SIG-M5 treated with dmso at 0.1 percent for 504 hours (cell line): ENCODE data around the gene TMEM63A.
"Not testable (repeated sequence)": the region's sequence is repeated elsewhere in the genome, so short reads cannot be mapped to it uniquely, and the experiment has no call there.

Experiments used
- DNase-seq: peaks from one replicate; lab custom pipeline; 2025; ENCODE audit not compliant: unreplicated experiment; lab: John Stamatoyannopoulos, UW

The TMEM63A gene

DNA sequence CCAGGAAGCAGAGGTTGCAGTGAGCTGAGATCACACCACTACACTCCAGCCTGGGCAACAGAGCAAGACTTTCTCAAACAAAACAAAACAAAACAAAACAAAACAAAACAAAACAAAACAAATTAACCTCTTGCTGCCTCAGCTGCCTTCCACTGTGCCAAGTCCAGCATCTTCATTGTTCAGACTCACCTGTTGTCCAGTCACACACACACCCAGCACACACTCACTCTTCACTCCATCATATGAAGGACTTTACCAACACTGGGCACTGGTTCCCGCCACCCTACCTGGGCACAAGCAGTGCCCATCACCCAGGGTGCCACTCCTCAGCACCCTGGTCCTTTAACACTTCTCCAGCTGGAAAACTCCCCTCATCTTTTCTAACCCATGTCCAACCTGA lies 27.3 kb upstream of the TMEM63A start:
- DNase-seq: no peak

DNA sequence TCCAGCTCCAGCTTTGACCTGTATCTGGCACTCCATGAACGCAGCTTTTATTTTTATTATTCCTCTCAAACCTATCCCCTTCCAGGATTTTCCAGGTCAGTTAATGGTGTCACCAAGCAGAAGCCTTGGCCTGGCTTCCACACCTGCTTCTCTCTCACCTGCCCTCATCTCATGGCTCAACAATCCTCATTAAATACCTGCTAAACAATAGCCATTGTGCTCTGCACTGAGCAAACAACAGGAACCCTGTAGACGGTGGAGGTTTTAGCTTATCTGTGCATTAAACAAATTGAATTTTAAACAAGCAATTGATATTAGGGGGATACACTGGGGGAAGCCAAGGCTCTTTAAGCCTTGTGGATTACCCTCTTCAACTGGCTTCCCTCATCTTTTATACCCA lies 26.6 kb upstream of the TMEM63A start:
- DNase-seq: no peak

DNA sequence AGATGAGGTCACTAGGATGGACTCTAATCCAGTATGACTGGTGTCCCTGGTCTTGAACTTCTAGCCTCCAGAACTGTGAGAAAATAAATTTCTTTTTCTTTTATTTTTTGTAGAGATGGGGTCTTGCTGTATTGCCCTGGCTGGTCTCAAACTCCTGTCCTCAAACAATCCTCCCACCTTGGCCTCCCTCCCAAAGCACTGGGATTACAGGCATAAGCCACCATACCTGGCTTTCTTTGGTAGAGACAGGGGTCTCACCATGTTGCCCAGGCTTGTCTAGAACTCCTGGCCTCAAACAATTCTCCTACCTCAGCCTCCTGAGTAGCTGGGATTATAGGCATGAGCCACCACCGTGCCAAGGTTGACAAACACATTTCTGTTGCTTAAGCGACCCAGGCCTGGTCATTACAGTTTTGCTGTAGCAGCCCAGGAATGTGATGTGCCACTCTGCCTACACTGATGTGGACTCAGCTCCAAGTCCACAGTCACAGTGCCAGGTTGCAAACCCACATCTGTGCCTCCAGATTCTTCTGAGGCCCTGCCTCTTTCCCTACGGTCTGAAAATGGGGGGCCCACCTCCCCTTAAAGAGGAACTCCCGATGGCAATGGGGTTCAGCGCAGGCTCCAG lies 25.9 kb upstream of the TMEM63A start:
- no peak for DNase-seq

DNA sequence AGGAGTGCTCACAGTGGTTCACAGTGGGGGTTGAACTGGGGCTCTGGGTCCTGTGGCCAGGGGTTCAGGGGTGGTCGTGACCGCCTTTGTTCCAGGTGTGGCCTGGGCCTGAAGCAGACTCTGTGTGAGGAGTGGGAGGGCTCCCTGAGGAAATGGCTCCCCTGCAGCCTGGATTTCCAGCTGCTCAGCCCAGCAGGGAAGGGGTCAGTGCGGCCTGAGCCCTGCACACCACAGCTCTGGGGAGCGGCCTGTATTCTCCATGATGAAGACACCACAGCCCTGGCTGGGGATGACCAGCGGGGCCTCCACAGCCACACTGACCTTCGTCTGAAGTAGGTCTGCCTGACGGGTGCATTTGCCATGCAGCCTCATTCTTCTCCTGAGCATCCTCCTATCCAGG lies 25.2 kb upstream of the TMEM63A start:
- DNase-seq: no peak

DNA sequence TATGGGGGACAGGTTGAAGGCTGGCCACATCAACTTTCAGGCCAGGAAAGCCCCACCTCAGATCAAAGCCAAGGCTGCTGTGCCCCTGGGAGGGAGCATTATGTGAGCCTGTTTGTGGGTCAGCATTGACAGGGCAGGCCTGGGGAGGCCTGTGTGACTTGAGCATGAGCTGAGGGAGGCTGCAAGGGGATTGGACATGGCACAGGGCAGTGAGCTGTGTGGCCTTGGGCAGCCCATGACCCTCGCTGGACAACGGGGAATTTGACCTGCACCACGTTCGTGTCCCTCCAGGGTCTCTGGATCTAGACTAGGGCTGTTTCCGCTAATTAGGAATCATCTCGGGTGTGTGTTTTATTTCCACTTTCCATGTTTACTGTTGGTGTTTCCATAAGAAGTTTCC lies 24.3 kb upstream of the TMEM63A start:
- DNase-seq: no peak

DNA sequence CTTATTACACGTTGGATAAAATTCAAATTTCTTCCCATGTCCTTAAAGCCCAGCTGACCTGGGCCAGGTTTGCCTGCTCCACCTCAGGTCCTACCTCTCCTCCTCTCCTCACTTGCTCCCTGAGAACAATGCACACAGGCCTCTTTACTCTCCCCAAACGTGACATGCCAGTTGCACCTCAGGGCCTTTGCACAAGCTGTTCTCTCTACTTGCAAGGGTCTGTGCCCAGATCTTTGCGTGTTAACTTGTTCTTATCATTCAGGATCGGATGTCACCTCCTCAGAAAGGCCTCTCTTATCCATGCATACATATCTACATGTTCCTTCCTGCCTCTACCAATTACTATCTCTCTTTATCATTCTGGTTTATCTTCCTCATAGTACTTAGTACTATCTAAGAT lies 21.4 kb upstream of the TMEM63A start:
- DNase-seq: no peak

DNA sequence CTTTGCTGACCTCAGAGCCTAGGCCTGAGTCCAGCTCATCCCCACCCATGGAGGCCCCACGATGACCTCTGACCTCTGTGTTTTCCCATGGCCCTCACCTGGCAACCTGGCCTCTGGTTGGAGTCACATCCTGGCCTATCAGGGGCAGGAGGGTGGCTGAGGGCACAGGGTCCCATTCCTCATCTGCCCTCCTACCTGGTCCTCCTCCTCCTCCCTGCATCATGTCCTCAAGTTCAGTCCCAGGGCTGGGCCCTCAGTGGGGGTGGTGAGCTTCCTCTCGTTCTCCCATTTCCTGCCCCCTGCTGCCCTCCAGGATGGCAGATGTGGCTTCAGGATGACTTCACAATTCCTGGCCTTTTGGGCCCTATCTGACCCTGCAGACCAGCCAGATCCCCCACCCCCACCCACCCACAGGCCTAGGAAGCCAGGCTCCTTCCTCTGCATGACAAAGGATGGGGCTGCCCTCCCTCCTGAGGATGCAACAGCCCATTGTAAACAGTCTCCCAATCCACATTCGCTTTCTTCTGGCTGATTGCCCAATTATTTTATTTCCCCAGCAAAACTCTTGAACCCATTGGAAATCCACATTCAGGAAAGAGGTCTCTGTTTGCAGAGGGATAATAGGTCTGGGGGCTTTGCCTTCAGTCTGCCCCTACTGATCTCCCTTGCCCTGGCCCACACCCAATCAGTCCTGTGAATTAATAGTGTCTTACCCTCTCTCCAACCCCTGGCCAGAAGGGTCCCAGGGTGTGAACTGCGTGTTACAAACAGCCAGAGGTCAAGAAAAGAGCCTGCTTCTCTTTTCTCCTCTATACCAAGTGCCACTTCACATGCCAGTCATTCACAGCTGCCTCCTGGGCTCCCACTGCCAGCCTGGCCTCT lies 17.1 kb upstream of the TMEM63A start:
- no peak for DNase-seq

DNA sequence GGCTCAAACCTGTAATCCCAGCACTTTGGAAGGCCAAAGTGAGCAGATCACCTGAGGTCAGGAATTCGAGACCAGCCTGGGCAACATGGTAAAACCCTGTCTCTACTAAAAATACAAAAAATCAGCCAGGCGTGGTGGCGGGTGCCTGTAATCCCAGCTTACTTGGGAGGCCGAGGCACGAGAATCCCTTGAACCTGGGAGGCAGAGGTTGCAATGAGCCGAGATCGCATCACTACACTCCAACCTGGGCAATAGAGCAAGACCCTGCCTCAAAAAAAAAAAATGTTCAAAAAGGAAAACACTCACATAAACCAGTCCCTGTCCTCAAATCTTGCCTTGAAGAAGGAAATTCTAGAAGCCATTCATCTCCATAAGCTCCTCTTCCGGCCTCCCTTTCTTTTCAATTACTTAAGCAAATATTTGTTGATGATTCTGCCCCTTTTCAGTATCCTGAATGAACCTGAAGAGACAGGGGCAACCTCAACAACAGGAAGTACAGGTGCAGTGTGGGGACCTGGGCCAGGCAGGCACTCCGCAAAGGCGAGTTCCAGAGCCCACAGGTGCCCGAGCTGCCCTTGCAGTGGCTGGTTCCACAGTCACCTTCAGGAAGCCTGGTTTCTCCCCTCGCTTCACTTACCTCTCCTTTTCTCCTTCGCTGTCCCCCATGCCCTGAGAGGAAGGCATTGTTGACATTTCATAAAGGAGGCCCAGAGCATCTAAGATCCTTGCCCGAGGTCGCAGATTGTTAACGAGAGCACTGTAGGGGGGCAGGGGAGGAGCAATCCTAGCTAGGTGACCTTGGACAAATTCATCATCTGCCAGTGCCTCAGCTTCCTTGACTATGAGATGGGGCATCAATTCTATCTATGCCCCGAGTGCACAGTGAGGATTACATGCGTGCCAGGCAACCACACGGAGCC lies 15.7 kb upstream of the TMEM63A start:
- no peak for DNase-seq

DNA sequence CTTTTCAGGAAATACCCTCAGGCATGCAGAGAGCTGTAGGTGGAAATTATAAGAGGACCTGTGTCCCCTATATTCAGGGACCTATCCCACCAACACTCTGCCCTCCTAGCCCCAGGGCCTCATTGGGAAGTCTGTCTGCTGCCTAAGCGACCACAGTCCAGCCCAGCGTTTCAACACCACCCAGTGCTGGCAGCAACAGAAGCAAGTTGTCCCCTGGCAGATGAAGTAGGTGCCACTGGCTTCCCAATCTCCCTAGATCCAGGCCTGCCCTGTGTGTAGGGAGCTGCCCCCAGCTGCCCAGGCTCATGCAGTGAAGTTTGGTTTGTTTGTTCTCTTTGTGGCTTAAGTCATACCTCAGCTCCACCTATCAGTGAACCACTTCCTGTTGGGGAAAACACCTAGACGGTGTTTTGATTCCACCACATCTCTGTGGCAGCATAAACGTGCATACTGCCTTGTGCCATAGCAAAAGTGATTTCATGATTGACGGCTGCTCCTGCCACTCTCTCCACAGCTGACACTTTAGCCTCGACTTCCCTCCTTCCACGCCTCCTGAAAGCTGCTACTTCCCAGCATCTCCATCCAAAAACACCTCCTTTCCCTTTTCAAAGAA lies 14.9 kb upstream of the TMEM63A start:
- no peak for DNase-seq

DNA sequence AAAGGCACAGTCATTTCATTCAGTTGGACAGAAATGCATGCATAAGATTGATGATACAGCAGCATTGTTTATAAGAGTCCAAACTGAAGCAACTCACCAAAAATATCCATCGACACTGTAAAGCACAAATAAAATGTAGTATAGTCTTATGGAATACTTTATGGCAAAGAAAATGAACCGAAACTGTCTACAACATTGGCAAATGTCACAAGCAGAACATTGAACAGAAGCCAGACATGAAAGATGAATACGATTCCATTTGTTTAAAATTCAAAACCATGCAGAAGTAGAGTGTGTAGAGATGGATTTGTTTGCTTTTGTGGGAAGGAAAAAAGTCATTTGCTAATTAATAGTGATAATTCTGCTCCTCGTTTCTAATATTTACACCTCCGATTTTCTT lies 14.3 kb upstream of the TMEM63A start:
- DNase-seq: no peak

DNA sequence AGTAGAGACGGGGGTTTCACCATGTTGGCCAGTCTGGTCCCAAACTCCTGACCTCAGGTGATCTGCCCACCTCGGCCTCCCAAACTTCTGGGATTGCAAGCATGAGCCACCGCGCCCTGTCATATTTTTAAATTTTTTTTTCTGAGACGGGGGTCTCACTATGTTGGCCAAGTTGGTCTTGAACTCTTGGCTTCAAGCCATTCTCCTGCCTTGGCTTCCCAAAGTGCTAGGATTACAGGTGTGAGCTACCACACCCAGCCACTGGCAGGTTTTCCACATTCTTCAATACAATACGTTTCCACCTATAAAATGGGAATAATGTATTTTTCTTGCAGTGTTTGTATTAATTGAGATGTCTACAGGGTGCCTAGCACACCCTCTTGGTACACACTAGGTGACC lies 10.1 kb upstream of the TMEM63A start:
- no peak for DNase-seq

DNA sequence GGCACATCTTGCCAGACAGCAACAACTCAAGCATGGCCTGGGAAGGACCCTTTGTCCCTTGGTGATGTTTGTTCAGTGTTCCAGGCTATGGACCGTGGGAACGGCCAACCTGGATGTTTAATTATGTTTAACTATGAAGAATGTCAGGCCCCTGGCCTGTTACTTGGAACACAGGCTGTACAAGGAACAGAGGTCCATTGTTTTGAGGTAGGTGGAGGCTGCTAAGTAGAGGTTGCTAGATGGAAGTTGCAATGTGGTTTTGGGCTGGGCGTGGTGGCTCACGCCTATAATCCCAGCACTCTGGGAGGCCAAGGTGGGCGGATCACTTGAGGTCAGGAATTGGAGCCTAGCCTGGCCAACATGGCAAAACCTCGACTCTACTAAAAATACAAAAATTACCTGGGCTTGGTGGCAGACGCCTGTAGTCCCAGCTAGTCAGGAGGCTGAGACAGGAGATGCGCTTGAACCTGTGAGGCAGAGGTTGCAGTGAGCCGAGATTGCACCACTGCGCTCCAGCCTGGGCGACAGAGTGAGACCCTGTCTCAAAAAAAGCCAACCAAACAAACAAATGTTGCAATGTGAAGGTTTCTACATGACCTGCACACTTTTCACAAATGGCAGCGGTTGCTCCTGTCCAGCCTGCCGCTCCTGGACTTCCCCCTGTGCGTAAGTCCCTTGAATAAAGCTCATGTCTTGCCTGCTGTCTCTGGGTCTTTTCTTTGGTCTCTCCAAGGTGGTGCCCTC lies 9.2 kb upstream of the TMEM63A start:
- no peak for DNase-seq

DNA sequence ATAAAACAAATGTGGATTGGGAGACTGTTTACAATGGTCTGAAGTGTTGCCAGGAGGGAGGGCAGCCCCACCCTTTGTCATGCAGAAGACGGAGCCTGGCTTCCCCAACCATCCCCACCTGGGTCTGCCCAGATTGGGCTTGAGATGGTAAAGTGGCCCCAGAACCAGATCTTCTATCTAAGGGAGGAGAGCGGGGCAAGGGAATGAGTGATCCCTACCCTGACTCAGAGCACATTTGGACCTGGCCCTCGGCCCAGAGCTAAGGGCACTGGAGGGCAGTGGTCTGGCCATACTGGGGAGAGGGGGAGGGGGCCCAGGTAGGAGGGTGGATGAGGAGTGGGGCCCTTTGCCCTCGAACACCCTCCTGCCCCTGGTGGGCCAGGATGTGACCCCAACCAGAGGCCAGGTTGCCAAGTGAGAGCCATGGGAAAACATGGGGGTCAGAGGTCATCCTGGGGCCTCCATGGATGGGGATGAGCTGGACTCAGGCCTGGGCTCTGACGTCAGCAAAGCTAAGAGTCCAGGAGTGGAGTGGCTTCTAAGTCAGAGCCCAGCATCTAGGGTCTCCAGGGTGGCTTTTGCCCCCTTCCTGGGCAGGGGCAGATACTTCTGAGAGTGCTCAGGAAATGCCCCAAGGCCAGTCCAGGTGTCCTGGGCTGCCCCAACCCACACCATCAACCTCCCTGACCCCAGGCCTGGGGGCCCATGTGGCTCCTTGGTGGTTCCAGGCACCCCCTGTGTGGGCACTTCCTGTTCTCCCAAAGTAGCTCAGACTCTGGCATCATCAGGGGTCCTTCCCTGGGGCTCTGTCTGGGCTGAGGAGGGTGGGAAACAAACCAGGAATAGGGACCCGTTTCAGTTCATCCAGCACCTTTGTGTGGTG lies 8.4 kb upstream of the TMEM63A start:
- DNase-seq: no peak

DNA sequence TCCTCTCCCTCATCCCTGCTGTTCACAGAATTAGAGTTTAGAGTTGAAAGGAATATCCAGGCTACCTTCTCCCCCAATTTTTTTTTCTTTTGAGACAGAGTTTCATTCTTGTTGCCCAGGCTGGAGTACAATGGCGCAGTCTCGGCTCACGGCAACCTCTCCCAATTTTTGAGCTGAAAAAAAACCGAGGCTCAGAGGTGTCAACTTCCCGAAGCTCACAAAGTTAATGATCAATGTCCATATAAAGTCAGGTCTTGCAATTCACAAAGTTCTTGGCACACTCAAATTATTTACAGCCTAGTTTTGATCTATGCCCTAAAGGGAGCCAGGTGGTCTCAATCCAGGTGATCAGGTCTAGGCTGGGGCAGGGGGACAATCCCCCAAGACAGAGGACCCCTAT lies 7.6 kb upstream of the TMEM63A start:
- no peak for DNase-seq

DNA sequence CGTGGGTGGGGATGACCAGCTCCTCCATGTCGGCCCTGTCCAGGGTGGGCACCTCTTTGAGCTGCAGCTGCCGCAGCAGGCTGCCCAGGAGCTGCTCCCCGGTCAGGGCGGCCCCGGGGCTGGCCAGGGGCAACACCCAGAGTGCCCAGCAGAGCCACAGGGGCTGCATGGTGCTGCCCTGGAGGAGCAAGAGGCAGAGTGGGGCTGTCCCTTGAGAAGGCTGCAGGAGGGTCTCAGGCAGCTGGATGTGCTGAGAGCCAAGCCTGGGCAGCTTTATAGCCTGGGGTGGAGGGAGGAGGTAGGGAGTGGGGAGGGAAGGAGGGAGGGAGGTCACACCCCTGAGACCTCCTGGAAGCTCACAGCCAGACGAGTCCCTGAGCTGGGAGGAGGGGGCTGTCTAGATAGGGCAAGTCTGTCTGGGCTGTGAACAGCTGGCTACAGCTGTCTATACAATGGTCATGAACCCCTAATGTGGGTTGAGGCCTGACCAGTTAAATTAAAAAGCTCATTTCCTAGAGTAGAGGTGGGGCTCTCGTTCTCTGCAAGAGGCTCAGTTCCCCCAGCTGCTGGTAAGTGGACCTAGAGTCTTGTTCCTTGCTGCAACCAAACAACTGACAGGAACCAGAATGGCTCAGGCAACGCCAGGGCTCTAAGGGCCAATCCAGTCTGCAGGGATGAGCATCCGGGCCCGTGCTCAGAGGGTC lies 6.9 kb upstream of the TMEM63A start, which contains the start of gene LEFTY1:
TSS of gene LEFTY1 (minus strand) at position 249 of the 704 bp plus-strand sequence. CDS start at position 169, 80 bp downstream.
- no peak for DNase-seq

DNA sequence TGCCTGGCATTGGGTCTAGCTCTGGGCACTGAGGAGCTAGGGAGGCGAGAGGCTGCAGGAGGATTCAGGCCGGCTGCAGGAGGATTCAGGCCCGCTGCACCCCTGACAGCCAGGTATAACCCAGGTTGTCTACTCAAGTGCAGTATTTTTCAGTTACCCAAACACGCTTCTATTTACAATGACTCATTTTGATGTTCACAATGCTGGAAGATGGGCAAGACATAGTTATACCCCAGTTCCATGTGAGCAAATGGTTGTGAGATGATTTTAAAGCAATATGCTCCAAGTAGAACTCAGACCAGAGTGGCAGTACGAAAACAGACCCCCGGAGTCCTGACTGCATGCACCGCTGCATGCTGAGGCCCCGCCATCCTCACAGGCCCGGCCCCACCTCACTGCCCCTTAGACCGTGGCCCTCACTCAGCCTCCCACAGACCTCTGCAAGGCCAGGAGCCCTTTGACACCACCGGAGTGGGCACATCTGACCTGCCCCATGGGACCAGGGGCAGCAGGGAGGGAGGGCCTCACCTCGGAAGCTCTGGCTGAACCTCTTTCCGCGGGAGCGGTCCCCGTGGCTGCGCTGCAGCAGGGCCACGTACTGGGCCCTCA lies 6.2 kb upstream of the TMEM63A start:
- no peak for DNase-seq

DNA sequence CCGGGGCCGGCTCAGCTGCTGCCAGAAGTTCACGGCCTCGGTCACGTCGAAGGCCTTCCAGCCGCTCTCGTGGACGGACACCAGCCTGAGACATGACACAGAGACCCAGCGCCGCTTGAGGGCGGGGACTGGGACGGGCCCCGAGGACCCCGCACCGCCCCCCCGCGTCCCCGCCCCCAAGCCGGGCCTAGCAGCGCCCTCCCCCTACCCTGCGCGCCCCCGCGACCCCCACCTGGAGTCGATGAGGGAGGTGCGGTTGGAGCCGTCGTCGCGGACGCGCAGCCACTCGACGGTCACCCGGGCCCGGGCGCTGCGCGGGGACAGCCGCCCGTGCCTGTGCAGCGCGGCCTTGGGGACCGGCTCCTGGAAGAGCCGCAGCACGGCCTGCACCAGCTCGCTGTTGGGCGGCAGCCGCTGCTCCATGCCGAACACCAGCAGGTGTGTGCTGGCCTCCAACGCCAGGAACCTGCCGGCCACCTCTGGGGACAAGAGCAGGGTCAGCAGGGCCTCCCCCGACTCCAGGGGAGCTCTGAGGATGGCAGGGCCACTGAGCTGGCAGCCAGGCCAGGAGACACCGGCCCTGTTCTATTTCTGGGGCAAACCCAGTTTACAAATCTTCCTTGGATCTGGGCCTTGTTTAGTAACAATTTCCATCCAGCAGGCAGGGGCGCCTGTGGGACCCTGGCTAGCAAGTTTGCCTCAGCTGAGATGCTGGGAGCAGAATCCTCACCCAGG lies 5.5 kb upstream of the TMEM63A start:
- not testable (repeated sequence) for DNase-seq

DNA sequence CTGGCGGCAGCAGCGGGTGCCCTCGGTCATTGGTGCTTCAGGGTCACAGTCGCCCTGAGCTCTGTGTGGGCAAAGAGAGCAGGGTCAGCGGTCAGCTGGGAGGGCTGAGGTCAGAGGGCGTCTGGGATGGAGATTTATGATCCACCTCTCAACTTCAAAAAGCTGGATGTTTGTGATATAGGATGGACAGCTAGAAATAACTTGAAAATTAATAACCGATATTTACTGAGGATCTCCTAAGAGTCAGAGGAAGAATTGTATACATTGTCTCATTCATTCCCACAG lies 4.8 kb upstream of the TMEM63A start:
- no peak for DNase-seq
